GM18499 (cell line): ENCODE data around the gene WDR38.

ENCODE experiments used
- ATAC-seq: cut with Tn5 transposase; IDR thresholded peaks from one replicate; pipeline ENCODE4 v1.9.1; 2021; ENCODE audit warnings: moderate number of reproducible peaks; ENCODE audit not compliant: insufficient read depth, unreplicated experiment

WDR38 gene, protein sequence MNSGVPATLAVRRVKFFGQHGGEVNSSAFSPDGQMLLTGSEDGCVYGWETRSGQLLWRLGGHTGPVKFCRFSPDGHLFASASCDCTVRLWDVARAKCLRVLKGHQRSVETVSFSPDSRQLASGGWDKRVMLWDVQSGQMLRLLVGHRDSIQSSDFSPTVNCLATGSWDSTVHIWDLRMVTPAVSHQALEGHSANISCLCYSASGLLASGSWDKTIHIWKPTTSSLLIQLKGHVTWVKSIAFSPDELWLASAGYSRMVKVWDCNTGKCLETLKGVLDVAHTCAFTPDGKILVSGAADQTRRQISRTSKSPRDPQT

GRCh38 chr9:124852829-124853531, at the start of gene WDR38:
TSS of gene WDR38 (plus strand) at chr9:124853460. CDS start at chr9:124853532, 72 bp downstream.
- ATAC-seq = no peak

DNA sequence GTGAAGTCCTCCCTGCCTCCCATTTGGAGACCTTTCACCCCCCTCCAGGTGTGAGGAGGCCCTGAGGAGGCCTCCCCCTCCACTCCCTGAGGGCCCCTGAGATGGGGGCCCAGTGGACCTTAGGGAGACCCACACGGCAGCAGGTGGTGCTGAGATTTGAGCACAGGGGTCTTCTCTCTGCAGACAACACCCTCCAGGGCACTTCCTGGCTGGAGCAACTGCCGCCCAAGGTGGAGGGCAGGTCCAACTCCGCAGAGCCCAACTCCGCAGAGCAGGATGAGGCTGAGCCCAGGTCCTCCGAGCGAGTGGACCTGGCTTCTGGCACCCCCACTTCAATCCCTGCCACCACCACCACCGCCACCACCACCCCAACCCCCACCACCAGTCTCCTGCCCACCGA, 49.3 kb upstream of the WDR38 start:
- ATAC-seq = no peak

GRCh38 chr9:124805186-124805585, 48.1 kb upstream of the WDR38 start:
- no peak for ATAC-seq

DNA sequence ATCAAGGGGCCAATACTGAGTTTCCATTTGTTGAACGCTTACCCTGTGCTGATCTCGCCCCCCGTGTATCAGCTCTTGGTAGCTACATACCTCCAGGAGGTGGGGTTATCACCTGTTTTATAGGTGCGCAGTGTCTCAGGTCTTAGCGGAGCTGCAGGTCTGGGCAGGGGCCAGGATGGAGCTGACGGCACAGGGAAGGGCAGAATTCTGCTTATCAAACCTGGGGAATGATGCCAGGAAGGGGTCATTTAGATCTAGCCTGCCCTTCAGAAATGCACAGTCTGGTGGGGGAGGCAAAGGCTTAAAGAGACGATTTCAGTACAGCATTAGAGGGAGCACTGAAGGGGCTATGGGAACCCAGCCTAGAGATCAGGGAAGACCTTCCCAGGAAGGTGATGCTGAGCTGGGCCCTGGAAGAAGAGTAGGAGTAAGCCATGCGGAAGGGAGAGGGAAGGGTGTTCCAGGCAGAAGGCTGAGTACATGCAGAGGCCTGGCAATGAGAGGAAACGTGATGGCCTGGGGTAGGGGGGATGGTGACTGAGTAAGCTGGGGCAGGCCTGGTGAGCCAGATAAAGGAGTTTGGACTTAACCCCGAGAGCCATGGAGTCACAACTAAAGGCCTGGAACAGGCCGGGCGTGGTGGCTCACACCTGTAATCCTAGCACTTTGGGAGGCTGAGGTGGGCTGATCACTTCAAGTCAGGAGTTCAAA, 44.9 kb upstream of the WDR38 start:
- ATAC-seq = no peak

DNA sequence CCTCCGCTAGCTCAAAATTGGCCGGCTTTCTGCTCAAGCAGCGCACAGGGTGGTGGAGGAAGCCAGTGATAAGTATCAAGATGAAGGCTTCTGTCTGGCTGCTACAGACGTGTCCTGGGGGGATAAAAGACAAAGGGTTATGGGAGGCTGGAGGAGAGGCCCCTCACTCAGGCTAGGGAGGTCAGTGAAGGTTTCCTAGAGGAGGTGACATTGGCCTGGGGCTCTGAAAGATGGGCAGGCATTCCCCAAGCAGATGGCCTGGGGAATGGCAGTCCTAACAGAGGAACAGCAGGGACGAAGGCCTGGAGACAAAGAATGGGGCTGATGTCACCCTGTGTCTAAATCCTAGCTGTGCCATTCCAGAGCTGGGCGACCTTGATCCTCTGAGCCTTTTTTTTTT, 44.0 kb upstream of the WDR38 start:
- no peak for ATAC-seq

DNA sequence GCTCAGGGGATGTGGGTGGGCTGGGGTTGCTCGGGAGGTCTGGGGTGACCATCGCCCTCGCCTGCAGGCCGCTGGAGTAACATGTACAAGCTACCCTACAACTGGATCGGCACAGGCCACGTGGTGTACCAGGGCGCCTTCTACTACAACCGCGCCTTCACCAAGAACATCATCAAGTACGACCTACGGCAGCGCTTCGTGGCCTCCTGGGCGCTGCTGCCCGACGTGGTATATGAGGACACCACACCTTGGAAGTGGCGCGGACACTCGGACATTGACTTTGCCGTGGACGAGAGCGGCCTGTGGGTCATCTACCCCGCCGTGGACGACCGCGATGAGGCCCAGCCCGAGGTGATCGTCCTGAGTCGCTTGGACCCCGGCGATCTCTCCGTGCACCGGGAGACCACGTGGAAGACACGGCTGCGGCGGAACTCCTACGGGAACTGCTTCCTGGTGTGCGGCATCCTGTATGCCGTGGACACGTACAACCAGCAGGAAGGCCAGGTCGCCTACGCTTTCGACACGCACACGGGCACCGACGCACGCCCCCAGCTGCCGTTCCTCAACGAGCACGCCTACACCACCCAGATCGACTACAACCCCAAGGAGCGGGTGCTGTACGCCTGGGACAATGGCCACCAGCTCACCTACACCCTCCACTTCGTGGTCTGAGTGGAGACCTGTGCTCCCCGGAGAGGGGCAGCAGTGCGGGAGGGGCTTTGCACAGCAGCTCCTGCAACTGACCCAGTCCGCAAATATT, 43.3 kb upstream of the WDR38 start:
- no peak for ATAC-seq

GRCh38 chr9:124810663-124811355, 42.5 kb upstream of the WDR38 start:
- ATAC-seq = no peak

DNA sequence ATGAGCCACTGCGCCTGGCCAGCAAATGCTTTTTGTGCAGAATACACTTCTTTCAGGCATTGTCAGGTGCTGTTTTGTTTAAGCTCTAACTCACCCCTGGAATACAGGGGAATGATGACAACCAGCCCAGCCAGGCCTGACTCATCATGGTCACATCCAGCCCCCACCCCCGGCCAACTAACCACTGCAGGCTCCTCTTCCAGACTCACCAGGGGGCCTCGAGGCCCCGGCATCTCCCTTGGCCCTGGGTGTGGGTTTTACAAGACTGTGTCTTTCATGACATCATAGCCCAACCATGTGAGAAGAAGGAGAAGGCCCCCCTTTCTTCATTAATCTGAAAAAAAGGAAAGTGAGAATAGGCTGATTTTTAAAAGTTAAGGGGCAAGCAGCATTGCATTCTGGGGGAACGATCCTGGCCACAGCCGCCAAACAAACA, 40.8 kb upstream of the WDR38 start:
- ATAC-seq = no peak

DNA sequence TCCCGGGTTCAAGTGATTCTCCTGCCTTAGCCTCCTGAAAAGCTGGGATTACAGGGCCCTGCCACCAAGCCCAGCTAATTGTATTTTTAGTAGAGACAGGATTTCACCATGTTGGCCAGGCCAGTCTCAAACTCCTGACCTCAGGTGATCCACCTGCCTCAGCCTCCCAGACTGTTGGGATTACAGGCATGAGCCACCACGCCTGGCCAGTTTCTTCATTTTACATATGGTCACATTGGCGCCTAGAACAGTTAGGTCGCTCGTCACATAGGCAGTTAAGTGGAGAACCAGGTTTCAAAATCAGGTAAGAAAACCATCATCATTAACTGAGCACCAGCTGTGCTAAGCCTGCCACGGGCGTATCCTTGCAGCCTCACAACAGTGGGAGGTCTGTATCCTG, 40.2 kb upstream of the WDR38 start:
- ATAC-seq = no peak

DNA sequence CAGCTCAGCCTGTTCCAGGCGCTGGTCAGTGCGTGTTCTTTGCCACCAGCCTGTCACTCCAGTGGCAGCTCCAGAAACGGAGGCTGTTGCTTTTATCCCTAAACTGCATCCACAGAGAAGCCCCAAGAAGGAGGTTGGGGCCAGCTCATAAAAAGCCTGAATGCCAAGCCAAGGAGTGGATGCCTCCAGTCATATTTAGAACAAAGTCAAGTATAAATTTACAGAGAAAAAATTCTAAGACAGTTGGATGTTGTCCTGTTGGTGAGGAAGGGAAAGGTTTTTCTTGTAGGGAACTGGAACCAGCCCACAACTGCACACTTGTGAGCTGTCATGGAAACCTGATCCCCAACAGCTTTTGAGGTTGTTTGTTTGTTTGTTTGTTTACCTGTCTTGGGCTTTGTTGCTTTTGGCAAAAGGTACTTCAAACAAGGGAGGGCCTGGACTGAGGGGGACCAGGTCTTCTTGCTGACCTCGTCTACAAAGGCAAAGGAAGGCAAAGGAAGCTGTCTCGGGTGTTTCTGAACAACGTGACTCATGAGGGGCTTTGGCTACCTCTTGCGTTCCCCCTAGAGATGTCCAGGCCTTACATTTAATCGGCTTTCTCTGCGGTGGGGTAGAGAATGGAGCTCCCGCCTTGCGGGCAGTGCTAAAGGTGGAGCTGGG, 39.6 kb upstream of the WDR38 start:
- no peak for ATAC-seq

DNA sequence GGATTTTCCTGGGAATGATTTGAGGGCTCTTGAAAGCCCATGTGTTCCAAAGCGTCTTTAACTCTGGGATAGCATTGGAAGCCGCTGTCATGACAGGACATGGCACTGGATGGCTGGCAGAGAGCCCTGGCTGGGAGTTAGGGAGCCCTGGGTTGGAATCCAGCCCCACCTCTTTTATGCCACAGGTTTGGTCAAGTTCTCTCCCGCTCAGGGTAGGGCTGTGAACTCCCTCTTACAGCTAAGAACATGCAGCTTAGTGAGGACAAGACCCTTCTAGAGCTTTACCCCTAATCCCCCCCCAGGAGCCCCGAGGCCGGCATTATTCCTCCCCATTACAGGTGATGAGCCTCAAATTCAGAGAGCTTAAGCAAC, 39.1 kb upstream of the WDR38 start:
- ATAC-seq = no peak

DNA sequence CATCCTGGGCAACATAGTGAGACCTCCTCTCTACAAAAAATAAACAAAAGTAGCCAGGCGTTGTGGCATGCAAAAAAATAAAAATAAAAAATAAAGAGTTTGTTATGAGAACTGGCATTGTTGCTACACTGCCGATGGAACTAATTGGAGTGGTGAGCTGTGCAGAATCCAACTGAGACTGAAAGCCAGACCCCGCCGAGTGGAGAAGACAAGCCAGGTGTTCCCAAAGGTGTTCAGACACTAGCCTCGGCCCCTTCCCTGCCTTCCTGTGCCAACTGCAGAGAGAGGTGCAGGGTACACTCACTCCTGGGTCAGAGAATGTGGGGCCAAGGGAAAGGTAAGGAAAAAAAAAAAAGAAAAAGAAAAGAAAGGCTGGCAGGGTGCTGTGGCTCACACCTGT, 37.7 kb upstream of the WDR38 start:
- no peak for ATAC-seq

DNA sequence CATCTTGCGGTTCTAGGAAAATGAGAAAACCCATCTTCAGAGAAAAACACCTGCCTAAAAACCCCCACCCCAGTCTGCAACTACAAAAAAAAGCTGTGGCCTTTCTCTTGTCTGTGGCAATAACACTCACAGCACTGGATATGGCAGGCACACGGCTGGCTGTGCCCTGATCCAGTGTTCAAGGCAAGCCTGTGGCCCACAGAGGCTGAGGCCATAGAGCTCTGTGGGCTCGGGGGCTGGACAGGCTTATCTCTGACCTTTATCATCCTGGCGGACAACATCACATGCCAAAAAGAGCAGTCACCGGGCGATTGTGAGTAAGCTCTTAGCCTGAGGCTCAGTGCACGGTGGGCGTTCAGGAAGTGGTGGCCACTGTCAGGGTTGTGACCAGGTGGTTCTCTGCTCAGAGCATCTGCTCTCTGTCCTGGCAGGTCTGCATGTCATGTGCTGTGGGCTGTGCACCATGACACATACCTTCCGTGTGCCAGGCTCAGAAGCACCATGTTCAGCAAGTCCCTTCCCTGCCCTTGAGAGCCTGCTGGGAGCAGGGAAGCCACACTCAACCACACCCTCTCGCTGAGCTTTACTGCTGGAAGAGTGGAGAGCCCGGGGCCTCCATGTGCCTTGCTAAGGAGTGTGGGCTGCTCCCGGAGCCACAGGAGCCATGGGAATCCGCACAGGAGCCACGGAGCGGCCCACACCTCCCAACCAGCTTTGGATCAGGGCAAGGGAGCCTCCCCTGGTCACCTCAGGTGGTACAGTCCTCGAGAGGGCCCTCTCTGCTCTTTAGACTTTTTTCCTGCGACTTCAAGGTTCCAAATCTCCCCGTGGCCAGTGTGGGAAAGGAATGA, 34.6 kb upstream of the WDR38 start:
- no peak for ATAC-seq

DNA sequence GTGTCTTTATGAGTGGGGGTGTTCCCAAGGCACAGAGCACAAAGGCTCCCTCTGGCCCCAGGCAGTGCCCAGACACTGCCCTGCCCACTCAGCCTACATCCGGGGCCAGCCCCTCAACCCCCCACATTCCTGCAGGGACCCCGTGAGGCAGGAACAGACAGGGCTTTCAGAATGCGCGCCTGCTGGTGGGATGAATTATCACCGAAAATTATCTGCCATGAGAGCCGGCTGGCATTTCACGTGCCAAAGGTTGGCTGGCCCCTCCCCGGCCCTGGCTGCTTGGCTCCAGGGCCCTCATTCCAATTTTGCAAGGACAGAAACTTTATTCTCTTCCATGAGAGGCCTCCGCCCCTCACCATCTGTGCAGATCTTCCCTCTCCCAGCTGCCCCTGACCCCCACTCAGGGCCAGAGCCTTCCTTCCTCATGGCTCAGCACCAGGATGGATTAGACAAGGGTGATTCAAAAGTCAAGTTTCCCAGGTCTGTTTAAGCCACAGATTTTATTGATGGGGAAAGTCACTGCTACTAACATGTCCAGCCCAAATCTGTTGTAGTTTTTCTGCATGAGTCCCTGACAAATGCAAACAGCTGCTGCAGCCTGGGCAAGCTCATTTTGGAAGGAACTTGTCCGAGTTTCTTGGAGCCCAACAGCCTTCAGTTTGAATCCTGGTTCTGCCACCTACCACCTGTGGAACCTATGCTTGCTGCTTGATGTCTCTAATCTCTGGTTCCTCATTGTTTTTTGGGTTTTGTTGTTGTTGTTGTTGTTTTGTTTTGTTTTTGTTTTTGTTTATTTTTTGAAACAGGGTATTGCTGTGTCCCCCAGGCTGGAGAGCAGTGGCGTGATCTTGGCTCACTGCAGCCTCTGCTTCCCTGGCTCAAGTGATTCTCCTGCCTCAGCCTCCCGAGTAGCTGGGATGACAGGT, 32.3 kb upstream of the WDR38 start:
- ATAC-seq = no peak

GRCh38 chr9:124828489-124829333, 24.5 kb upstream of the WDR38 start:
- ATAC-seq = no peak

DNA sequence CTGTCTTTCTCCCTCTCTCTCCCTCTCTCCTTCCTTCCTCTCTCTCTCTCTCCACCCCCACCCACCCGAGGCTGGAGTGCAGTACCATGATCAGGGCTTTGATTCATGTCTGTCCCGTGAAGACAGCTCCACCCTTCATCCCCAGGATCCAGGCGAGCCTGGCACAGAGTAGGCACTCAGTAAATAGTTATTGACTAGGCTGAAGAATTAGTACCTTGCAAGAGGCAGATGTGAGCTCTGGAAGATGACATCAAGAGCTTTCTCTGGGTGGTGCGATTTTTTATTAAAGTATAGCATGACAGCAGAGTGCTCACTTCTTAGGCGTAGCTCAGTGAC, 24.0 kb upstream of the WDR38 start:
- ATAC-seq = no peak

GRCh38 chr9:124830593-124830992, 22.7 kb upstream of the WDR38 start:
- no peak for ATAC-seq
